WTC11 (cell line): ENCODE results near the gene GRPEL2. TPM values are rescaled to one million over a fixed set of nuclear protein-coding genes. Genes with fewer than 3 reads are reported as not detected.

Experiments
- ATAC-seq: fragments of 200-7000 bp; cut with Tn5 transposase; 2 replicates; pipeline ENCODE4 v1.10.0; 2021; ENCODE audit warnings: mild to moderate bottlenecking, moderate library complexity
- CTCF ChIA-PET: fragments of 300-600 bp; sonication (Branson Sonifier 250); formaldehyde crosslinking; loops from one replicate; lab custom pipeline; 2021; ENCODE audit warnings: antibody characterized with exemption; lab: Charles Lee
- POLR2A ChIA-PET: fragments of 350-600 bp; sonication (Branson Sonifier 250); formaldehyde crosslinking; loops from one replicate; lab custom pipeline; 2021; ENCODE audit warnings: antibody characterized with exemption; lab: Charles Lee
- DNase-seq: peaks from one replicate; pipeline ENCODE4 v3.0.0; 2021; ENCODE audit warnings: low spot score
- H3K27ac Mint-ChIP-seq: 2 replicates; pipeline ENCODE4 v1.8.0; 2021; ENCODE audit warnings: mixed read lengths
- H3K27me3 Mint-ChIP-seq: 2 replicates; pipeline ENCODE4 v1.8.0; 2021; ENCODE audit warnings: low read depth, mild to moderate bottlenecking, moderate library complexity, mixed read lengths
- H3K36me3 Mint-ChIP-seq: 2 replicates; pipeline ENCODE4 v1.8.0; 2021; ENCODE audit warnings: mixed read lengths
- H3K4me1 Mint-ChIP-seq: 2 replicates; pipeline ENCODE4 v1.8.0; 2022; ENCODE audit warnings: mixed read lengths
- H3K4me3 Mint-ChIP-seq: 2 replicates; pipeline ENCODE4 v1.8.0; 2021; ENCODE audit warnings: mild to moderate bottlenecking, moderate library complexity, mixed read lengths
- H3K9me3 Mint-ChIP-seq: 2 replicates; pipeline ENCODE4 v1.8.0; 2021; ENCODE audit warnings: mixed read lengths
- ATF1 ChIP-seq: sonication (generic); formaldehyde crosslinking; IDR thresholded peaks from 2 replicates; pipeline ENCODE4 v1.8.1; 2023; ENCODE audit warnings: mild to moderate bottlenecking, moderate library complexity, missing genetic modification reagents
- EMX1 ChIP-seq: fragments of 250-450 bp; sonication (Bioruptor Pico); IDR thresholded peaks from 2 replicates; pipeline ENCODE4 v1.8.0; 2021; ENCODE audit warnings: mild to moderate bottlenecking
- GRHL2 ChIP-seq: fragments of 250-450 bp; sonication (Bioruptor Pico); IDR thresholded peaks from 2 replicates; pipeline ENCODE4 v1.8.0; 2022; ENCODE audit warnings: mild to moderate bottlenecking, moderate library complexity; ENCODE audit not compliant: insufficient replicate concordance, severe bottlenecking
- HMGA2 ChIP-seq: fragments of 250-450 bp; sonication (Bioruptor Pico); IDR thresholded peaks from 2 replicates; pipeline ENCODE4 v1.4.0; 2021; ENCODE audit warnings: mild to moderate bottlenecking, moderate library complexity
- IRF2 ChIP-seq: sonication (generic); formaldehyde crosslinking; IDR thresholded peaks from 2 replicates; pipeline ENCODE4 v1.8.0; 2022; ENCODE audit warnings: low read depth, missing genetic modification reagents, borderline replicate concordance
- NFATC4 ChIP-seq: fragments of 250-450 bp; sonication (Bioruptor Pico); IDR thresholded peaks from 2 replicates; pipeline ENCODE4 v1.9.0; 2021; ENCODE audit warnings: mild to moderate bottlenecking
- NFYB ChIP-seq: sonication (generic); formaldehyde crosslinking; conservative IDR thresholded peaks from 2 replicates; pipeline ENCODE4 v1.8.0; 2022; ENCODE audit warnings: low read depth, missing genetic modification reagents
- OVOL2 ChIP-seq: fragments of 250-450 bp; sonication (Bioruptor Pico); IDR thresholded peaks from 2 replicates; pipeline ENCODE4 v1.9.0; 2021; ENCODE audit warnings: mild to moderate bottlenecking, borderline replicate concordance
- PRRX2 ChIP-seq: fragments of 250-450 bp; sonication (Bioruptor Pico); IDR thresholded peaks from 2 replicates; pipeline ENCODE4 v1.8.0; 2021; ENCODE audit warnings: mild to moderate bottlenecking
- RELA ChIP-seq: sonication (generic); formaldehyde crosslinking; IDR thresholded peaks from 2 replicates; pipeline ENCODE4 v1.8.1; 2022; ENCODE audit warnings: missing genetic modification reagents, mild to moderate bottlenecking, borderline replicate concordance
- SOX15 ChIP-seq: fragments of 250-450 bp; sonication (Bioruptor Pico); IDR thresholded peaks from 2 replicates; pipeline ENCODE4 v1.9.0; 2021; ENCODE audit warnings: mild to moderate bottlenecking
- TCF7 ChIP-seq: sonication (generic); formaldehyde crosslinking; IDR thresholded peaks from 2 replicates; pipeline ENCODE4 v1.8.0; 2022; ENCODE audit warnings: mild to moderate bottlenecking, low read depth, missing genetic modification reagents, moderate library complexity
- TP53 ChIP-seq: sonication (generic); formaldehyde crosslinking; IDR thresholded peaks from 2 replicates; pipeline ENCODE4 v1.8.1; 2023; ENCODE audit warnings: mild to moderate bottlenecking, missing genetic modification reagents
- ZBTB21 ChIP-seq: sonication (generic); formaldehyde crosslinking; IDR thresholded peaks from 2 replicates; pipeline ENCODE4 v1.8.1; 2023; ENCODE audit warnings: mild to moderate bottlenecking, missing genetic modification reagents, borderline replicate concordance
- ZNF232 ChIP-seq: sonication (generic); formaldehyde crosslinking; IDR thresholded peaks from 2 replicates; pipeline ENCODE4 v1.8.0; 2022; ENCODE audit warnings: mild to moderate bottlenecking, missing genetic modification reagents
- ZNF317 ChIP-seq: sonication (generic); formaldehyde crosslinking; IDR thresholded peaks from 2 replicates; pipeline ENCODE4 v1.8.1; 2023; ENCODE audit warnings: low read depth, mild to moderate bottlenecking, moderate library complexity, missing genetic modification reagents, borderline replicate concordance
- total RNA-seq: library from RNA; stranded (reverse); gene quantifications from 3 replicates; pipeline ENCODE4 v1.2.3, GENCODE V29; 2021
- TF ChIP-seq, protein P1 (sequence below): sonication (generic); formaldehyde crosslinking; IDR thresholded peaks from 2 replicates; pipeline ENCODE4 v1.8.1; 2022; ENCODE audit warnings: low read depth, missing genetic modification reagents, borderline replicate concordance
- TF ChIP-seq, protein P2 (sequence below): sonication (generic); formaldehyde crosslinking; IDR thresholded peaks from 2 replicates; pipeline ENCODE4 v1.8.0; 2022; ENCODE audit warnings: mild to moderate bottlenecking, missing genetic modification reagents
- TF ChIP-seq, protein P3 (sequence below): sonication (generic); formaldehyde crosslinking; IDR thresholded peaks from 2 replicates; pipeline ENCODE4 v1.8.1; 2023; ENCODE audit warnings: mild to moderate bottlenecking, missing genetic modification reagents
- TF ChIP-seq, protein P4 (sequence below): sonication (generic); formaldehyde crosslinking; IDR thresholded peaks from 2 replicates; pipeline ENCODE4 v1.8.1; 2023; ENCODE audit warnings: mild to moderate bottlenecking, missing genetic modification reagents
- TF ChIP-seq, protein P5 (sequence below): fragments of 250-450 bp; sonication (Bioruptor Pico); conservative IDR thresholded peaks from 2 replicates; pipeline ENCODE4 v1.9.0; 2021; ENCODE audit warnings: mild to moderate bottlenecking
- TF ChIP-seq, protein P6 (sequence below): sonication (generic); formaldehyde crosslinking; IDR thresholded peaks from 2 replicates; pipeline ENCODE4 v1.8.1; 2022; ENCODE audit warnings: missing genetic modification reagents, borderline replicate concordance
- TF ChIP-seq, protein P7 (sequence below): sonication (generic); formaldehyde crosslinking; IDR thresholded peaks from 2 replicates; pipeline ENCODE4 v1.8.1; 2022; ENCODE audit warnings: low read depth, mild to moderate bottlenecking, moderate library complexity, missing genetic modification reagents, borderline replicate concordance

GRPEL2 gene
- total RNA-seq, 1 experiment from 2014 or later = 48.6 TPM

DNA sequence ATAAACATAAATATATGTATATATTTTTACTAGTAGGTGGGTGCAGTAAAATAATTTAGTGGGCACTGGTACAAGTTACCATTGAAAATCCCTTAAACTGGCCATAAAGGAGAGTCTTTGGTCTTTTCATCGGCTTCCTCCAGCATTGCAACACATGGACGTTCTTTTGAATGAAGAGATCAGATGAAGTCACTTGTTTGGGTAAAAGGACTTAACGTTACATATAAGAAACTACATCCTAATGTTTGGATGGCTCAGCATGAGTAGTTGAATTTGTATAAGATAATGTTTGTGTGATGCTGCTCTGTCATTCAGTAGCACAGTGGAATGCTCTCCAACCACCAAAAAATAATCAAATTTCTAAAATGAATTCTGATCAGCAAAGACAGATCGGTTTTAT, 42.1 kb upstream of the GRPEL2 start (continued):
- TF ChIP-seq, protein P1, sequence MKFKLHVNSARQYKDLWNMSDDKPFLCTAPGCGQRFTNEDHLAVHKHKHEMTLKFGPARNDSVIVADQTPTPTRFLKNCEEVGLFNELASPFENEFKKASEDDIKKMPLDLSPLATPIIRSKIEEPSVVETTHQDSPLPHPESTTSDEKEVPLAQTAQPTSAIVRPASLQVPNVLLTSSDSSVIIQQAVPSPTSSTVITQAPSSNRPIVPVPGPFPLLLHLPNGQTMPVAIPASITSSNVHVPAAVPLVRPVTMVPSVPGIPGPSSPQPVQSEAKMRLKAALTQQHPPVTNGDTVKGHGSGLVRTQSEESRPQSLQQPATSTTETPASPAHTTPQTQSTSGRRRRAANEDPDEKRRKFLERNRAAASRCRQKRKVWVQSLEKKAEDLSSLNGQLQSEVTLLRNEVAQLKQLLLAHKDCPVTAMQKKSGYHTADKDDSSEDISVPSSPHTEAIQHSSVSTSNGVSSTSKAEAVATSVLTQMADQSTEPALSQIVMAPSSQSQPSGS (CRISPR knock-in tag) = no peak
- TF ChIP-seq HMGA2 = no peak
- TF ChIP-seq, protein P2, sequence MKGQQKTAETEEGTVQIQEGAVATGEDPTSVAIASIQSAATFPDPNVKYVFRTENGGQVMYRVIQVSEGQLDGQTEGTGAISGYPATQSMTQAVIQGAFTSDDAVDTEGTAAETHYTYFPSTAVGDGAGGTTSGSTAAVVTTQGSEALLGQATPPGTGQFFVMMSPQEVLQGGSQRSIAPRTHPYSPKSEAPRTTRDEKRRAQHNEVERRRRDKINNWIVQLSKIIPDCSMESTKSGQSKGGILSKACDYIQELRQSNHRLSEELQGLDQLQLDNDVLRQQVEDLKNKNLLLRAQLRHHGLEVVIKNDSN (CRISPR knock-in tag) = no peak
- TF ChIP-seq, protein P3, sequence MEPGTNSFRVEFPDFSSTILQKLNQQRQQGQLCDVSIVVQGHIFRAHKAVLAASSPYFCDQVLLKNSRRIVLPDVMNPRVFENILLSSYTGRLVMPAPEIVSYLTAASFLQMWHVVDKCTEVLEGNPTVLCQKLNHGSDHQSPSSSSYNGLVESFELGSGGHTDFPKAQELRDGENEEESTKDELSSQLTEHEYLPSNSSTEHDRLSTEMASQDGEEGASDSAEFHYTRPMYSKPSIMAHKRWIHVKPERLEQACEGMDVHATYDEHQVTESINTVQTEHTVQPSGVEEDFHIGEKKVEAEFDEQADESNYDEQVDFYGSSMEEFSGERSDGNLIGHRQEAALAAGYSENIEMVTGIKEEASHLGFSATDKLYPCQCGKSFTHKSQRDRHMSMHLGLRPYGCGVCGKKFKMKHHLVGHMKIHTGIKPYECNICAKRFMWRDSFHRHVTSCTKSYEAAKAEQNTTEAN = no peak
- TF ChIP-seq RELA = no peak
- no peak for TF ChIP-seq EMX1

DNA sequence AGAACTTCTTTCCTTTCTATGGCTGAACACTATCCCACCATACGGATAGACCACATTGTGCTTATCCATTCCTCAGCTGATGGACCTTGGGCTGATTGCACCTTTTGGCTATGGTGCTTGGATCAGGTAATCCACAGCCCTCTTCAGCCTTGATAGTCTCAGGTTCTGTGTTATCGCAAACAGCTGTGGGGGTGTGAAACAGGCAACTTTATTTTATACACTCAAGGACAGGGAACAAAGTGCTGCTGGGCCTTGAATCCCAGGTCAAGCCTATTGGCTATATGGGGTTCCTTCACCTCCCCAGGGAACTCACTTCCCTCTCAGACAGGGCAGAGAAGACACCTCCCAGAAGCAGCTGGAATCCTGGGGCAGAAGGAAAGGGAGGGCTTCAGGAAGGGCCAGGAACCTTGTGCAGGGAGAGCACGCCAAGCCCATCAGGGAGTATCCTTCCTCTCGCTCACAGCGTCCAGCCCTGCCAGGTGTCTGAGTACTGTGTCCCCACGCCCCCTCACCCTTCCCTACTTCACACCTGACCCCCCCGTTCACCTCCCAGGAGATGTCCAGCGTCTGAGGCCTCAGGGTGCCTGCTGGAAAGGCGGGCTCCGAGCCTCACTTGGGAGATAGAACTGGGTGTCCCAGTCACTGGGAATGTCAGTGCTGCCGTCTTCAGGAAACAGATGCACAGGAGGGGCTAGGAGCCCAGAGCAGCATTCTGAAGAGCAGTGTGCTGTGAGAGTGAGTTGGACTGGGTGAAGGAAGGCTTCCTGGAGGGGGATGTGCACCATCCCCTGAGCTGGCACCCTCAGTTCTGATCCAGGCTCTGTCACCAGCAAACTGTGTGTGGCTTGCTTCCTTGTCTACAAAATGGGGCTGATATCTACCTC, 40.9 kb upstream of the GRPEL2 start:
- CTCF ChIA-PET = no interaction called here

More for the DNA sequence above, 40.9 kb upstream of the GRPEL2 start:
- TF ChIP-seq ATF1 (no peak), TP53 (CRISPR knock-in tag) (no peak), IRF2 (CRISPR knock-in tag) (no peak), PRRX2 (CRISPR knock-in tag) (no peak), ZNF317 (CRISPR knock-in tag) (no peak), ZNF232 (no peak), NFATC4 (CRISPR knock-in tag) (no peak), GRHL2 (CRISPR knock-in tag) (no peak), TCF7 (CRISPR knock-in tag) (no peak), ZBTB21 (CRISPR knock-in tag) (no peak), OVOL2 (CRISPR knock-in tag) (no peak), SOX15 (no peak), NFYB (CRISPR knock-in tag) (no peak)
- TF ChIP-seq, protein P4, sequence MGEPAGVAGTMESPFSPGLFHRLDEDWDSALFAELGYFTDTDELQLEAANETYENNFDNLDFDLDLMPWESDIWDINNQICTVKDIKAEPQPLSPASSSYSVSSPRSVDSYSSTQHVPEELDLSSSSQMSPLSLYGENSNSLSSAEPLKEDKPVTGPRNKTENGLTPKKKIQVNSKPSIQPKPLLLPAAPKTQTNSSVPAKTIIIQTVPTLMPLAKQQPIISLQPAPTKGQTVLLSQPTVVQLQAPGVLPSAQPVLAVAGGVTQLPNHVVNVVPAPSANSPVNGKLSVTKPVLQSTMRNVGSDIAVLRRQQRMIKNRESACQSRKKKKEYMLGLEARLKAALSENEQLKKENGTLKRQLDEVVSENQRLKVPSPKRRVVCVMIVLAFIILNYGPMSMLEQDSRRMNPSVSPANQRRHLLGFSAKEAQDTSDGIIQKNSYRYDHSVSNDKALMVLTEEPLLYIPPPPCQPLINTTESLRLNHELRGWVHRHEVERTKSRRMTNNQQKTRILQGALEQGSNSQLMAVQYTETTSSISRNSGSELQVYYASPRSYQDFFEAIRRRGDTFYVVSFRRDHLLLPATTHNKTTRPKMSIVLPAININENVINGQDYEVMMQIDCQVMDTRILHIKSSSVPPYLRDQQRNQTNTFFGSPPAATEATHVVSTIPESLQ = no peak
- TF ChIP-seq, protein P5, sequence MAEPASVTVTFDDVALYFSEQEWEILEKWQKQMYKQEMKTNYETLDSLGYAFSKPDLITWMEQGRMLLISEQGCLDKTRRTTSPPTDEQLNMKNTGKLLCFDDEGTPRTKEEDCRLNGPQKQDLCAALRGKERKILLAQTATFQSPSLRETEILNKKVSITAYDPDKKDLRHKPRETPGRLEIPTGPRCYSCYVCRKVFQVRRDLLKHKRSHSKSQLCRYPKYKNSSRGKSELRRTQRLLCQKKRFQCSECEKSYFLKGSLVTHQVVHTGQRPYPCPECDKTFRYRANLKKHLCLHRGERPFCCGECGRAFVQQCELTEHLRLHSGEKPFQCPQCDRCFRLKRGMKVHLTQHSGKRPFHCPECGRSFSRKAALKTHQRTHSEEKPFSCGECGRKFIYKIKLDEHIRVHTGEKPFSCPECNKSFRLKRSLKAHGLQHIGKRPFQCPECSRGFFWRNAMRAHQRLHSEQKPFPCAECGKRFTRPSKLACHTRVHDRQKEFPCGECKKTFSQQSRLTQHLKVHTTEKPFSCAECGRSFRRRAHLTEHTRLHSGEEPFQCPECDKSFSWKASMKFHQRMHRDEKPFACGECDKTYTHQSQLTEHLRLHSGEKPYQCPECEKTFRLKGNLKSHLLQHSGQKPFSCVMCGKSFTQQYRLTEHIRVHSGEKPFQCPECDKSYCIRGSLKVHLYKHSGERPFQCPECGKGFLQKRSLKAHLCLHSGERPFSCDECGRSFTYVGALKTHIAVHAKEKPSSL = no peak
- TF ChIP-seq, protein P6, sequence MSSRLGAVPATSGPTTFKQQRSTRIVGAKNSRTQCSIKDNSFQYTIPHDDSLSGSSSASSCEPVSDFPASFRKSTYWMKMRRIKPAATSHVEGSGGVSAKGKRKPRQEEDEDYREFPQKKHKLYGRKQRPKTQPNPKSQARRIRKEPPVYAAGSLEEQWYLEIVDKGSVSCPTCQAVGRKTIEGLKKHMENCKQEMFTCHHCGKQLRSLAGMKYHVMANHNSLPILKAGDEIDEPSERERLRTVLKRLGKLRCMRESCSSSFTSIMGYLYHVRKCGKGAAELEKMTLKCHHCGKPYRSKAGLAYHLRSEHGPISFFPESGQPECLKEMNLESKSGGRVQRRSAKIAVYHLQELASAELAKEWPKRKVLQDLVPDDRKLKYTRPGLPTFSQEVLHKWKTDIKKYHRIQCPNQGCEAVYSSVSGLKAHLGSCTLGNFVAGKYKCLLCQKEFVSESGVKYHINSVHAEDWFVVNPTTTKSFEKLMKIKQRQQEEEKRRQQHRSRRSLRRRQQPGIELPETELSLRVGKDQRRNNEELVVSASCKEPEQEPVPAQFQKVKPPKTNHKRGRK (CRISPR knock-in tag) = no peak
- TF ChIP-seq, protein P7, sequence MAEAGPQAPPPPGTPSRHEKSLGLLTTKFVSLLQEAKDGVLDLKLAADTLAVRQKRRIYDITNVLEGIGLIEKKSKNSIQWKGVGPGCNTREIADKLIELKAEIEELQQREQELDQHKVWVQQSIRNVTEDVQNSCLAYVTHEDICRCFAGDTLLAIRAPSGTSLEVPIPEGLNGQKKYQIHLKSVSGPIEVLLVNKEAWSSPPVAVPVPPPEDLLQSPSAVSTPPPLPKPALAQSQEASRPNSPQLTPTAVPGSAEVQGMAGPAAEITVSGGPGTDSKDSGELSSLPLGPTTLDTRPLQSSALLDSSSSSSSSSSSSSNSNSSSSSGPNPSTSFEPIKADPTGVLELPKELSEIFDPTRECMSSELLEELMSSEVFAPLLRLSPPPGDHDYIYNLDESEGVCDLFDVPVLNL = no peak
- POLR2A ChIA-PET = no interaction called here
- Mint-ChIP-seq H3K4me1 (peaks cover 1% of the 10 kb centered on the region; the same call in 1 of the 2 replicates), H3K4me3 (no peak overlapping the region), H3K27me3 (no peaks in the 10 kb centered on the region), H3K27ac (no peak overlapping the region), H3K9me3 (no peaks in the 10 kb centered on the region), H3K36me3 (no peaks in the 10 kb centered on the region)
- DNase-seq (no peak), ATAC-seq (no peak)
